ENCODE data around the gene SPATA21. TPM values are rescaled to one million over a fixed set of nuclear protein-coding genes. Genes with fewer than 3 reads are reported as not detected.

SPATA21 gene
- total and polyA plus RNA-seq, 4 donors = 0.08 to 0.42 TPM; not detected in 2

DNA sequence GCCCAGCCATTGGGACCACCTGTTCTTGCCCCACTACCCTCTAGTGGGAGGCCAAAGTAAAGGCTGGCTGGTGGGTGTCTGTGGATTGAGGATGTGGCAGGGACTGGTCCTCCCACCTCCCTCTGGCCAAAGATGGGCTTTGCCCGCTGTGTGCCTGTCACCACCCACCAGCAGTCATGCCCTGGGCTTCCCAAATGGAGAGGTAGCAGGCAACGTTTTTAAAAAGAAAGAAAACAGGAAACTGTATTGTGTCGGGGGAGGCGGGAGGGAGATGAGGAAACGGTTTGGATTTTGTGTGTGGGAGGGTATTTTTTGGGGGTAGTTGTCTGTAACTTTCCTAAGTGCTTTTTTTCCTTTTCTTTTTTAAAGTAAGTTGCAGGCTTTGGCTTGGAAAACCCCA lies 40.1 kb downstream of the SPATA21 start:
- Histone ChIP-seq H3K4me1 (ENCODE audit: control insufficient read depth in 4 of 4, insufficient read depth in 4 of 4, low read length in 3 of 4) (peaks cover 0 to 5% (median 3%) of the 10 kb centered on the region in 4 donors), H3K27ac (ENCODE audit: low read depth in 1 of 2, low read length in 2 of 2) (no peak overlapping the region), H3K9ac (ENCODE audit: low read depth in 1 of 2, low read length in 2 of 2) (no peak overlapping the region), H3K9me3 (ENCODE audit: control insufficient read depth in 4 of 4, low read length in 3 of 4) (no peaks in the 10 kb centered on the region), H3K27me3 (ENCODE audit: control insufficient read depth in 4 of 4, insufficient read depth in 4 of 4, low read length in 3 of 4) (no peaks in the 10 kb centered on the region), H3K36me3 (ENCODE audit: control insufficient read depth in 4 of 4, insufficient read depth in 3 of 4, low read depth in 1 of 4, low read length in 3 of 4) (peaks cover 16 to 30% (median 25%) of the 10 kb centered on the region in 4 donors), H3K4me3 (ENCODE audit: low read depth in 1 of 3, low read length in 3 of 3) (no peak overlapping the region)
- TF ChIP-seq GABPA (IDR thresholded peaks at IDR 0.05 in 1 of 2, conservative IDR thresholded peaks at IDR 0.05 in 1 of 2) (no peak), RXRA (IDR thresholded peaks at IDR 0.05) (no peak), RAD21 (IDR thresholded peaks at IDR 0.05) (no peak), HNF4A (conservative IDR thresholded peaks at IDR 0.05) (no peak), TAF1 (conservative IDR thresholded peaks at IDR 0.05) (no peak), HNF4G (IDR thresholded peaks at IDR 0.05) (no peak), JUND (IDR thresholded peaks at IDR 0.05) (no peak), FOXA2 (IDR thresholded peaks at IDR 0.05) (no peak), FOXA1 (IDR thresholded peaks at IDR 0.05) (no peak), SP1 (IDR thresholded peaks at IDR 0.05) (no peak), ATF3 (IDR thresholded peaks at IDR 0.05) (no peak), REST (IDR thresholded peaks at IDR 0.05) (no peak), NR2F2 (IDR thresholded peaks at IDR 0.05) (no peak), EGR1 (IDR thresholded peaks at IDR 0.05; ENCODE audit: low read depth in 2 of 2) (no peak), YY1 (IDR thresholded peaks at IDR 0.05) (no peak), CTCF (IDR thresholded peaks at IDR 0.05; ENCODE audit: low read depth, low read length, missing input control) (no peak)
- TF ChIP-seq, protein P1, sequence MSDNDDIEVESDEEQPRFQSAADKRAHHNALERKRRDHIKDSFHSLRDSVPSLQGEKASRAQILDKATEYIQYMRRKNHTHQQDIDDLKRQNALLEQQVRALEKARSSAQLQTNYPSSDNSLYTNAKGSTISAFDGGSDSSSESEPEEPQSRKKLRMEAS (IDR thresholded peaks at IDR 0.05) = no peak
- 69% methylated on average over 5 of the region's 5 CpGs for WGBS
- DNase-seq (ENCODE audit: low spot score) = no peak

- H3K27me3 ChIP-seq (ENCODE audit: control insufficient read depth in 4 of 4, insufficient read depth in 4 of 4, low read length in 3 of 4) = no peaks in the 10 kb centered on the region
- H3K4me1 ChIP-seq (ENCODE audit: control insufficient read depth in 4 of 4, insufficient read depth in 4 of 4, low read length in 3 of 4) = peaks cover 0 to 5% (median 4%) of the 10 kb centered on the region in 4 donors
- H3K9me3 ChIP-seq (ENCODE audit: control insufficient read depth in 4 of 4, low read length in 3 of 4) = no peaks in the 10 kb centered on the region
- H3K36me3 ChIP-seq (ENCODE audit: control insufficient read depth in 4 of 4, insufficient read depth in 3 of 4, low read depth in 1 of 4, low read length in 3 of 4) = peaks cover 16 to 30% (median 25%) of the 10 kb centered on the region in 4 donors
- H3K4me3 ChIP-seq (ENCODE audit: low read depth in 1 of 3, low read length in 3 of 3) = no peak overlapping the region
- H3K27ac ChIP-seq (ENCODE audit: low read depth in 1 of 2, low read length in 2 of 2) = no peak overlapping the region
- no peak for DNase-seq (ENCODE audit: low spot score)
- WGBS = 75% methylated on average over 7 of the region's 7 CpGs
- H3K9ac ChIP-seq (ENCODE audit: low read depth in 1 of 2, low read length in 2 of 2) = no peak overlapping the region
- TF ChIP-seq FOXA1 (IDR thresholded peaks at IDR 0.05) = no peak
- TF ChIP-seq HNF4G (IDR thresholded peaks at IDR 0.05) = no peak
- TF ChIP-seq, protein P1 (IDR thresholded peaks at IDR 0.05) = no peak
- TF ChIP-seq REST (IDR thresholded peaks at IDR 0.05) = no peak
- TF ChIP-seq, protein P2, sequence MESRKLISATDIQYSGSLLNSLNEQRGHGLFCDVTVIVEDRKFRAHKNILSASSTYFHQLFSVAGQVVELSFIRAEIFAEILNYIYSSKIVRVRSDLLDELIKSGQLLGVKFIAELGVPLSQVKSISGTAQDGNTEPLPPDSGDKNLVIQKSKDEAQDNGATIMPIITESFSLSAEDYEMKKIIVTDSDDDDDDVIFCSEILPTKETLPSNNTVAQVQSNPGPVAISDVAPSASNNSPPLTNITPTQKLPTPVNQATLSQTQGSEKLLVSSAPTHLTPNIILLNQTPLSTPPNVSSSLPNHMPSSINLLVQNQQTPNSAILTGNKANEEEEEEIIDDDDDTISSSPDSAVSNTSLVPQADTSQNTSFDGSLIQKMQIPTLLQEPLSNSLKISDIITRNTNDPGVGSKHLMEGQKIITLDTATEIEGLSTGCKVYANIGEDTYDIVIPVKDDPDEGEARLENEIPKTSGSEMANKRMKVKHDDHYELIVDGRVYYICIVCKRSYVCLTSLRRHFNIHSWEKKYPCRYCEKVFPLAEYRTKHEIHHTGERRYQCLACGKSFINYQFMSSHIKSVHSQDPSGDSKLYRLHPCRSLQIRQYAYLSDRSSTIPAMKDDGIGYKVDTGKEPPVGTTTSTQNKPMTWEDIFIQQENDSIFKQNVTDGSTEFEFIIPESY (IDR thresholded peaks at IDR 0.05) = no peak
- TF ChIP-seq SP1 (IDR thresholded peaks at IDR 0.05) = no peak
- no peak for TF ChIP-seq NR2F2 (IDR thresholded peaks at IDR 0.05)
- no peak for TF ChIP-seq RXRA (IDR thresholded peaks at IDR 0.05)
- no peak for TF ChIP-seq ATF3 (IDR thresholded peaks at IDR 0.05)
- TF ChIP-seq JUND (IDR thresholded peaks at IDR 0.05) = no peak
- no peak for TF ChIP-seq YY1 (IDR thresholded peaks at IDR 0.05)
- no peak for TF ChIP-seq RAD21 (IDR thresholded peaks at IDR 0.05)
These were observed 40.6 kb downstream of the SPATA21 start for GRCh38 chr1:16396591-16396990.
